H9 (cell line): ENCODE data around the gene PRDM4. TPM values are rescaled to one million over a fixed set of nuclear protein-coding genes. Genes with fewer than 3 reads are reported as not detected.

Source experiments
- DNase-seq: peaks from one replicate; pipeline ENCODE4 v3.0.0-alpha.2; 2017
- H2AFZ ChIP-seq: one replicate; pipeline ENCODE4 v1.6.1; 2013; ENCODE audit warnings: mild to moderate bottlenecking, low read length, control low read depth, moderate library complexity
- H2AK5ac ChIP-seq: 2 replicates; pipeline ENCODE4 v1.6.1; 2013; ENCODE audit warnings: low read length, control low read depth, mixed read lengths; ENCODE audit not compliant: insufficient read length
- H2BK120ac ChIP-seq: one replicate; pipeline ENCODE4 v1.6.1; 2013; ENCODE audit warnings: low read depth, mild to moderate bottlenecking, low read length, control low read depth, inconsistent platforms; ENCODE audit not compliant: poor library complexity, severe bottlenecking
- H2BK12ac ChIP-seq: 2 replicates; pipeline ENCODE4 v1.6.1; 2013; ENCODE audit warnings: low read length, control low read depth, mixed read lengths, low read depth; ENCODE audit not compliant: insufficient read length
- H2BK15ac ChIP-seq: 2 replicates; pipeline ENCODE4 v1.6.1; 2013; ENCODE audit warnings: low read depth, low read length, control low read depth
- H2BK20ac ChIP-seq: one replicate; pipeline ENCODE4 v1.6.1; 2013; ENCODE audit warnings: low read depth, mild to moderate bottlenecking, low read length, control low read depth, inconsistent platforms; ENCODE audit not compliant: poor library complexity, severe bottlenecking
- H2BK5ac ChIP-seq: 2 replicates; pipeline ENCODE4 v1.6.1; 2013; ENCODE audit warnings: low read length, control low read depth, mixed read lengths; ENCODE audit not compliant: insufficient read length
- H3K14ac ChIP-seq: 2 replicates; pipeline ENCODE4 v1.6.1; 2013; ENCODE audit warnings: low read length, control low read depth; ENCODE audit not compliant: insufficient read depth
- H3K18ac ChIP-seq: 2 replicates; pipeline ENCODE4 v1.6.1; 2013; ENCODE audit warnings: low read depth, mild to moderate bottlenecking, mixed read lengths, low read length, control low read depth; ENCODE audit not compliant: insufficient read length
- H3K23ac ChIP-seq: 2 replicates; pipeline ENCODE4 v1.6.1; 2013; ENCODE audit warnings: low read length, control low read depth, mixed read lengths, low read depth; ENCODE audit not compliant: insufficient read length
- H3K23me2 ChIP-seq: 2 replicates; pipeline ENCODE4 v1.6.1; 2013; ENCODE audit warnings: low read depth, mild to moderate bottlenecking, mixed read lengths, low read length, control low read depth; ENCODE audit not compliant: insufficient read length, poor library complexity, severe bottlenecking
- H3K27ac ChIP-seq: 2 replicates; pipeline ENCODE4 v1.5.1; 2013; ENCODE audit warnings: low read length, control low read depth, mixed read lengths, low read depth; ENCODE audit not compliant: insufficient read length
- H3K27me3 ChIP-seq: 2 replicates; pipeline ENCODE4 v1.6.1; 2013; ENCODE audit warnings: low read length, control low read depth, inconsistent platforms; ENCODE audit not compliant: insufficient read depth
- H3K4ac ChIP-seq: 2 replicates; pipeline ENCODE4 v1.6.1; 2013; ENCODE audit warnings: low read depth, mild to moderate bottlenecking, control low read depth, inconsistent platforms, low read length, moderate library complexity
- H3K4me1 ChIP-seq: 2 replicates; pipeline ENCODE4 v1.6.1; 2013; ENCODE audit warnings: low read length, control low read depth, inconsistent platforms; ENCODE audit not compliant: insufficient read depth
- H3K4me2 ChIP-seq: 2 replicates; pipeline ENCODE4 v1.6.1; 2013; ENCODE audit warnings: low read length, control low read depth, mixed read lengths; ENCODE audit not compliant: insufficient read length, insufficient read depth
- H3K56ac ChIP-seq: 2 replicates; pipeline ENCODE4 v1.6.1; 2013; ENCODE audit warnings: low read depth, mild to moderate bottlenecking, mixed read lengths, low read length, control low read depth; ENCODE audit not compliant: insufficient read length
- H3K79me1 ChIP-seq: 2 replicates; pipeline ENCODE4 v1.6.1; 2013; ENCODE audit warnings: low read depth, mild to moderate bottlenecking, moderate library complexity, low read length, control low read depth, inconsistent platforms; ENCODE audit not compliant: insufficient read depth, poor library complexity, severe bottlenecking
- H3K79me2 ChIP-seq: 2 replicates; pipeline ENCODE4 v1.6.1; 2013; ENCODE audit warnings: low read length, control low read depth, inconsistent platforms; ENCODE audit not compliant: insufficient read depth
- H3K9ac ChIP-seq: 2 replicates; pipeline ENCODE4 v1.6.1; 2013; ENCODE audit warnings: low read length, control low read depth, mixed read lengths; ENCODE audit not compliant: insufficient read length; ENCODE audit errors: extremely low read depth
- H3K9me3 ChIP-seq: one replicate; pipeline ENCODE4 v1.6.1; 2013; ENCODE audit warnings: low read depth, low read length, inconsistent platforms; ENCODE audit not compliant: control insufficient read depth
- H3T11ph ChIP-seq: one replicate; pipeline ENCODE4 v1.6.1; 2013; ENCODE audit warnings: mild to moderate bottlenecking, low read length, control low read depth, inconsistent platforms
- H4K20me1 ChIP-seq: one replicate; pipeline ENCODE4 v1.6.1; 2013; ENCODE audit not compliant: control insufficient read depth, insufficient read length, insufficient read depth
- H4K5ac ChIP-seq: 2 replicates; pipeline ENCODE4 v1.6.1; 2013; ENCODE audit warnings: low read depth, mild to moderate bottlenecking, mixed read lengths, low read length, control low read depth; ENCODE audit not compliant: insufficient read length
- H4K8ac ChIP-seq: replicated peaks from 2 replicates; pipeline ENCODE4 v1.6.1; 2013; ENCODE audit warnings: low read length, control low read depth, mixed read lengths, low read depth; ENCODE audit not compliant: insufficient read length
- H4K91ac ChIP-seq: 2 replicates; pipeline ENCODE4 v1.6.1; 2013; ENCODE audit warnings: low read depth, mild to moderate bottlenecking, moderate library complexity, mixed read lengths, low read length, control low read depth; ENCODE audit not compliant: insufficient read length
- H3K27ac Mint-ChIP-seq, 3 experiments: 2 replicates in 2 of 3; 3 replicates in 1 of 3; pipeline ENCODE4 v1.8.0; 2020 to 2021; ENCODE audit warnings: mixed read lengths in 3 of 3, mild to moderate bottlenecking in 1 of 3, moderate library complexity in 1 of 3
- H3K27me3 Mint-ChIP-seq: 2 replicates; pipeline ENCODE4 v1.8.0; 2021; ENCODE audit warnings: low read depth, mild to moderate bottlenecking, moderate library complexity, mixed read lengths
- H3K36me3 Mint-ChIP-seq, 3 experiments: 2 replicates in 2 of 3; 3 replicates in 1 of 3; pipeline ENCODE4 v1.8.0; 2020 to 2021; ENCODE audit warnings: low read depth in 3 of 3, mixed read lengths in 3 of 3; ENCODE audit not compliant: insufficient read depth in 1 of 3
- H3K4me1 Mint-ChIP-seq, 2 experiments: 2 replicates each; pipeline ENCODE4 v1.8.0; 2020; ENCODE audit warnings: mixed read lengths in 2 of 2
- H3K4me3 Mint-ChIP-seq, 2 experiments: 2 replicates in 1 of 2; 3 replicates in 1 of 2; pipeline ENCODE4 v1.8.0; 2020 to 2021; ENCODE audit warnings: mild to moderate bottlenecking in 2 of 2, mixed read lengths in 2 of 2, moderate library complexity in 1 of 2
- H3K9me3 Mint-ChIP-seq, 2 experiments: 2 replicates in 1 of 2; 3 replicates in 1 of 2; pipeline ENCODE4 v1.8.0; 2020; ENCODE audit warnings: mild to moderate bottlenecking in 2 of 2, mixed read lengths in 2 of 2, moderate library complexity in 1 of 2
- CTCF ChIP-seq: fragments of 200-600 bp; sonication (generic); conservative IDR thresholded peaks from 3 replicates; pipeline ENCODE4 v1.8.0; 2021; ENCODE audit warnings: antibody characterized with exemption, mild to moderate bottlenecking
- WGBS: extraction: QIAGEN DNeasy Blood & Tissue Kit; methylation state at CpG from one replicate; pipeline ENCODE4 v1.1.7; 2013; ENCODE audit warnings: missing lambda C conversion rate, low lambda C conversion rate, mixed read lengths; ENCODE audit not compliant: insufficient read length; ENCODE audit errors: extremely low coverage; 5-methylcytosine and 5-hydroxymethylcytosine counted together
- total RNA-seq: library from RNA; stranded (reverse); gene quantifications from 2 replicates; pipeline ENCODE4 v1.2.1, GENCODE V29; 2021

The PRDM4 gene
- total RNA-seq, 1 experiment from 2014 or later, result 24.4 TPM

GRCh38 chr12:107798580-107798979, 37.6 kb upstream of the PRDM4 start:
- no CpG with 5 or more reads among the region's 3 CpGs for WGBS
- H2AK5ac ChIP-seq, result no peak overlapping the region
- Mint-ChIP-seq H3K27me3 (peaks cover 25% of the 10 kb centered on the region), H3K9me3 (no peaks in the 10 kb centered on the region), H3K4me1 (peaks cover 12% of the 10 kb centered on the region in 2 experiments), H3K4me3 (no peak overlapping the region), H3K36me3 (no peaks in the 10 kb centered on the region), H3K27ac (no peak overlapping the region)
- H3K14ac ChIP-seq, result no peak overlapping the region
- DNase-seq, result no peak
- H3K9me3 ChIP-seq, result no peaks in the 10 kb centered on the region
- H3K4ac ChIP-seq, result no peak overlapping the region
- H4K8ac ChIP-seq, result no peak overlapping the region
- H3K4me2 ChIP-seq, result no peak overlapping the region
- H3K27me3 ChIP-seq, result no peaks in the 10 kb centered on the region
- no peak overlapping the region for H2BK20ac ChIP-seq
- no peak overlapping the region for H2BK15ac ChIP-seq
- no peaks in the 10 kb centered on the region for H3K79me2 ChIP-seq
- no peaks in the 10 kb centered on the region for H3K4me1 ChIP-seq
- no peak overlapping the region for H3K18ac ChIP-seq
- H4K91ac ChIP-seq, result no peak overlapping the region
- TF ChIP-seq CTCF, result no peak
- H2BK12ac ChIP-seq, result no peak overlapping the region
- H3K23me2 ChIP-seq, result no peaks in the 10 kb centered on the region
- no peaks in the 10 kb centered on the region for H3K79me1 ChIP-seq
- no peaks in the 10 kb centered on the region for H4K20me1 ChIP-seq
- H4K5ac ChIP-seq, result no peak overlapping the region
- H3T11ph ChIP-seq, result no peak overlapping the region
- H3K23ac ChIP-seq, result no peak overlapping the region
- H2BK5ac ChIP-seq, result no peak overlapping the region
- no peak overlapping the region for H2BK120ac ChIP-seq
- H3K27ac ChIP-seq, result no peak overlapping the region
- no peak overlapping the region for H3K56ac ChIP-seq
- no peak overlapping the region for H2AFZ ChIP-seq
- no peak overlapping the region for H3K9ac ChIP-seq
